ENCODE measurements around the gene PDE4A. TPM values are rescaled to one million over a fixed set of nuclear protein-coding genes. Genes with fewer than 3 reads are reported as not detected.
"Not testable (repeated sequence)": the region's sequence is repeated elsewhere in the genome, so short reads cannot be mapped to it uniquely, and the experiment has no call there.

Gene PDE4A
- total and polyA plus RNA-seq, 2 donors (not counting 1 experiment from before 2014, with no cell fraction given): 3.6 to 4.1 TPM

DNA sequence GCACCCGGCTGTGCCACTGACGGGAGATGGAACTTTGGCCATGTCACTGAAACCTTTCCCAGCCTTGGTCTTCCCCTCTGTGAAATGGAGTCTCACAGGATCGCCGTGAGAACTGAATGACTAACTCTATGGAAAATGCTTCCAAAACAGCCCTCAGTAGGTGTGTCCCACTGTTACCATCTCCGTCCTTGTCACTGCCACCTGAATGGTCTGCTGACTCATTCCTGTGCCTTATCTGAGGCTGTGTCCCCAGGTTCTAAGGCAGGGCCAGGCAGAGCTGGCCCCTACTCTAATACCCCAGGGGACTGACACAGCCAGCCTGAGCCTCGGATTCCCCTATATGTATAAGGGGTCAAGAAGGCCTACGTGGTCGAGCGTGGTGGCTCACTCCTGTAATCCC is 21.5 kb upstream of the PDE4A start:
- H3K9me3 ChIP-seq (ENCODE audit: control insufficient read depth, insufficient read depth, low read depth, low read length): no peaks in the 10 kb centered on the region
- H4K20me1 ChIP-seq (ENCODE audit: control insufficient read depth, extremely low read depth, insufficient read depth, low read length): peaks cover 4% of the 10 kb centered on the region
- TF ChIP-seq EZH2 (IDR thresholded peaks at IDR 0.05; ENCODE audit: low read length, missing control alignments): no peak
- no peak for TF ChIP-seq CTCF (conservative IDR thresholded peaks at IDR 0.05 in 1 of 2, IDR thresholded peaks at IDR 0.05 in 1 of 2; ENCODE audit: low read depth in 1 of 2, low read length in 2 of 2)
- DNase-seq (ENCODE audit: low read depth in 2 of 2): no peak
- H3K27me3 ChIP-seq (ENCODE audit: control insufficient read depth, insufficient read depth, low read length): no peaks in the 10 kb centered on the region
- H3K9ac ChIP-seq (ENCODE audit: insufficient read depth, low read length): no peak overlapping the region
- H2AFZ ChIP-seq (ENCODE audit: low read length): no peak overlapping the region
- H3K27ac ChIP-seq (ENCODE audit: insufficient read depth, low read length): no peak overlapping the region
- no peaks in the 10 kb centered on the region for H3K4me1 ChIP-seq (ENCODE audit: control insufficient read depth, extremely low read depth, insufficient read depth, low read length)
- peaks cover 15% of the 10 kb centered on the region for H3K36me3 ChIP-seq (ENCODE audit: control insufficient read depth, insufficient read depth, low read length)
- no peak overlapping the region for H3K4me2 ChIP-seq (ENCODE audit: extremely low read depth, insufficient read depth, low read length)
- H3K79me2 ChIP-seq (ENCODE audit: control insufficient read depth, insufficient read depth, low read length): peaks cover 59% of the 10 kb centered on the region
- H3K4me3 ChIP-seq (replicated peaks in 1 of 4; ENCODE audit: control extremely low read depth in 1 of 4, insufficient read depth in 1 of 4, low read depth in 3 of 4, low read length in 4 of 4): no peak overlapping the region

DNA sequence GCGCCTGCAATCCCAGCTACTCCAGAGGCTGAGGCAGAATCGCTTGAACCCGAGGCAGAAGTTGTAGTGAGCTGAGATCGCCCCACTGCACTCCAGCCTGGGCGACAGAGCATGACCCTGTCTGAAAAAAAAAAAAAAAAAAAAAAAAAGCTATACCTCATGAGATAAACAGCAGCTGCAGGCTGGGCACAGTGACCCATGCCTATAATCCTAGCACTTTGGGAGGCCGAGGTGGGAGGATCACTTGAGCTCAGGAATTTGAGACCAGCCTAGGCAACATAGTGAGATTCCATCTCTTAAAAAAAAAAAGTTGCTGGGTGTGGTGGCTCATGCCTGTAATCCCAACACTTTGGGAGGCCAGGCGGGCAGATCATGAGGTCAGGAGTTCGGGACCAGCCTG is 21.0 kb upstream of the PDE4A start:
- H3K9me3 ChIP-seq (ENCODE audit: control insufficient read depth, insufficient read depth, low read depth, low read length); H2AFZ ChIP-seq (ENCODE audit: low read length); H3K27ac ChIP-seq (ENCODE audit: insufficient read depth, low read length); H3K9ac ChIP-seq (ENCODE audit: insufficient read depth, low read length); H3K4me1 ChIP-seq (ENCODE audit: control insufficient read depth, extremely low read depth, insufficient read depth, low read length); DNase-seq (ENCODE audit: low read depth in 2 of 2); H3K4me2 ChIP-seq (ENCODE audit: extremely low read depth, insufficient read depth, low read length); H3K27me3 ChIP-seq (ENCODE audit: control insufficient read depth, insufficient read depth, low read length); H4K20me1 ChIP-seq (ENCODE audit: control insufficient read depth, extremely low read depth, insufficient read depth, low read length); H3K4me3 ChIP-seq (replicated peaks in 1 of 4; ENCODE audit: control extremely low read depth in 1 of 4, insufficient read depth in 1 of 4, low read depth in 3 of 4, low read length in 4 of 4): not testable (repeated sequence)
- peaks cover 59% of the 10 kb centered on the region for H3K79me2 ChIP-seq (ENCODE audit: control insufficient read depth, insufficient read depth, low read length)
- peaks cover 15% of the 10 kb centered on the region for H3K36me3 ChIP-seq (ENCODE audit: control insufficient read depth, insufficient read depth, low read length)

DNA sequence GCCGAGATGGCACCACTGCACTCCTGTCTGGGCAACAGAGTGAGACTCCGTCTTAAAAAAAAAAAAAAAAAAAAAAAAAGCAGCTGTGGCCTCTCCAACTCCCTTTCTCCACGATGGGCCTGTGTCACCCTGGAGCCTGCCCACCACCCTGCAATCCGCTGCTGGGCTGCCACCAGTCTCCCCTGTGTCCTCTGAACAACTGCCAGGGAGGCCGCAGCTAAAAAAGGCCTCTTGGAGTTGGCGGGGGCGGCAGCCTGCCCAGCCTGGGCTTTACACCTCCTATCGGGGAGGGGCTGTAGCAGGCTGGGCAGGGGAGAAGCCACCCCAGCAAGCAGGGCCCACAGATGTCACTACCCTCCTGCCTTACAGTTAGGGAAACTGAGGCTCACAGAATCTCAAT is 20.5 kb upstream of the PDE4A start:
- peaks cover 3% of the 10 kb centered on the region for H3K4me1 ChIP-seq (ENCODE audit: control insufficient read depth, extremely low read depth, insufficient read depth, low read length)
- peaks cover 12% of the 10 kb centered on the region for H3K36me3 ChIP-seq (ENCODE audit: control insufficient read depth, insufficient read depth, low read length)
- H3K4me2 ChIP-seq (ENCODE audit: extremely low read depth, insufficient read depth, low read length): no peak overlapping the region
- no peak overlapping the region for H3K9ac ChIP-seq (ENCODE audit: insufficient read depth, low read length)
- H3K9me3 ChIP-seq (ENCODE audit: control insufficient read depth, insufficient read depth, low read depth, low read length): no peaks in the 10 kb centered on the region
- no peak overlapping the region for H3K4me3 ChIP-seq (replicated peaks in 1 of 4; ENCODE audit: control extremely low read depth in 1 of 4, insufficient read depth in 1 of 4, low read depth in 3 of 4, low read length in 4 of 4)
- peaks cover 59% of the 10 kb centered on the region for H3K79me2 ChIP-seq (ENCODE audit: control insufficient read depth, insufficient read depth, low read length)
- DNase-seq (ENCODE audit: low read depth in 2 of 2): no peak
- H3K27me3 ChIP-seq (ENCODE audit: control insufficient read depth, insufficient read depth, low read length): no peaks in the 10 kb centered on the region
- peaks cover 4% of the 10 kb centered on the region for H4K20me1 ChIP-seq (ENCODE audit: control insufficient read depth, extremely low read depth, insufficient read depth, low read length)
- H3K27ac ChIP-seq (ENCODE audit: insufficient read depth, low read length): no peak overlapping the region
- no peak overlapping the region for H2AFZ ChIP-seq (ENCODE audit: low read length)
- TF ChIP-seq EZH2 (IDR thresholded peaks at IDR 0.05; ENCODE audit: low read length, missing control alignments): no peak
- TF ChIP-seq CTCF (conservative IDR thresholded peaks at IDR 0.05 in 1 of 2, IDR thresholded peaks at IDR 0.05 in 1 of 2; ENCODE audit: low read depth in 1 of 2, low read length in 2 of 2): no peak

Data from fibroblast of lung (primary cell).